HepG2 (cell line): ENCODE results near the gene ATRN. TPM values are rescaled to one million over a fixed set of nuclear protein-coding genes. Genes with fewer than 3 reads are reported as not detected.

Experiments
- AHDC1 ChIP-seq: sonication (generic); formaldehyde crosslinking; IDR thresholded peaks from 2 replicates; pipeline ENCODE4 v1.5.1; 2020; ENCODE audit warnings: mild to moderate bottlenecking, missing genetic modification reagents, borderline replicate concordance
- CCDC6 ChIP-seq: sonication (generic); formaldehyde crosslinking; IDR thresholded peaks from 2 replicates; pipeline ENCODE4 v1.8.1; 2022; ENCODE audit warnings: mild to moderate bottlenecking, missing genetic modification reagents, moderate library complexity
- EZH2 ChIP-seq: conservative IDR thresholded peaks from 2 replicates; pipeline ENCODE4 v1.6.1; 2012; ENCODE audit warnings: mild to moderate bottlenecking, low read depth, low read length, moderate library complexity
- GABPA ChIP-seq, 2 experiments: IDR thresholded peaks; 2 replicates each; pipeline ENCODE4 v1.6.1; 2011 to 2016; ENCODE audit warnings: low read depth in 2 of 2, low read length in 1 of 2, missing biosample characterization in 1 of 2, missing genetic modification characterization in 1 of 2
- KDM2A ChIP-seq: sonication (generic); formaldehyde crosslinking; IDR thresholded peaks from 2 replicates; pipeline ENCODE4 v1.4.0; 2020; ENCODE audit warnings: low read depth, missing genetic modification reagents, borderline replicate concordance
- NR2F1 ChIP-seq, 2 experiments: fragments of 450-650 bp in 1 of 2; formaldehyde crosslinking in 1 of 2; IDR thresholded peaks; 2 replicates each; pipeline versions ENCODE4 v1.5.0 to v1.6.1; 2016 to 2020; ENCODE audit warnings: mild to moderate bottlenecking in 1 of 2, missing compliant biosample characterization in 1 of 2, missing genetic modification reagents in 1 of 2, moderate library complexity in 1 of 2
- PCBP2 ChIP-seq: fragments of 200-400 bp; formaldehyde crosslinking; optimal IDR thresholded peaks from 2 replicates; pipeline ENCODE3; 2018; ENCODE audit warnings: low read length, low read depth; ENCODE audit not compliant: poor library complexity, severe bottlenecking
- PITX1 ChIP-seq: sonication (generic); formaldehyde crosslinking; IDR thresholded peaks from 2 replicates; pipeline ENCODE4 v1.5.1; 2020; ENCODE audit warnings: mild to moderate bottlenecking, missing genetic modification reagents
- SRSF1 ChIP-seq: fragments of 200-400 bp; formaldehyde crosslinking; optimal IDR thresholded peaks from 2 replicates; pipeline ENCODE3; 2017; ENCODE audit warnings: mild to moderate bottlenecking, low read depth, low read length, moderate library complexity
- SSRP1 ChIP-seq: IDR thresholded peaks from 2 replicates; pipeline ENCODE4 v1.6.1; 2016; ENCODE audit warnings: control low read depth
- TAF15 ChIP-seq: fragments of 200-400 bp; formaldehyde crosslinking; IDR thresholded peaks from one replicate; pipeline ENCODE4 v1.6.1; 2018; ENCODE audit warnings: mild to moderate bottlenecking, low read depth, low read length; ENCODE audit not compliant: poor library complexity, severe bottlenecking
- THAP11 ChIP-seq: IDR thresholded peaks from 2 replicates; pipeline ENCODE4 v1.6.1; 2016; ENCODE audit warnings: missing biosample characterization, missing genetic modification reagents
- ZNF761 ChIP-seq: sonication (generic); formaldehyde crosslinking; conservative IDR thresholded peaks from 2 replicates; pipeline ENCODE4 v1.4.0; 2020; ENCODE audit warnings: mild to moderate bottlenecking, missing genetic modification reagents
- ZNF766 ChIP-seq: sonication (generic); formaldehyde crosslinking; IDR thresholded peaks from 2 replicates; pipeline ENCODE4 v1.5.0; 2020; ENCODE audit warnings: missing genetic modification reagents, borderline replicate concordance
- polyA plus RNA-seq, 8 experiments: library from polyadenylated mRNA; depleted of rRNA in 3 of 8; stranded (reverse) in 7 of 8; unstranded in 1 of 8; fragments of >200 nt; fragmentation: Illumina TruSeq in 4 of 8; extraction: Trizol in 4 of 8; gene quantifications; 2 replicates each; pipeline versions ENCODE4 v1.2.1 to v1.2.3, GENCODE V29; 2011 to 2016; ENCODE audit warnings: low read depth in 4 of 8, missing spikeins in 1 of 8, mixed read lengths in 1 of 8; ENCODE audit not compliant: insufficient read depth in 1 of 8
- total RNA-seq, 5 experiments: library from RNA; depleted of rRNA; stranded (reverse); fragments of >200 nt; fragmentation: Illumina TruSeq; extraction: Trizol; gene quantifications; 2 replicates each; pipeline ENCODE4 v1.2.3, GENCODE V29; 2016; ENCODE audit warnings: low read depth in 1 of 5
- TF ChIP-seq, protein P1 (sequence below): IDR thresholded peaks from 2 replicates; pipeline ENCODE4 v1.4.0; 2020; ENCODE audit warnings: mild to moderate bottlenecking, missing genetic modification reagents
- TF ChIP-seq, protein P2 (sequence below): IDR thresholded peaks from 2 replicates; pipeline ENCODE4 v1.6.1; 2016

Gene ATRN
- total and polyA plus RNA-seq, 2 of the 13 experiments (the other 11 are each of a cell fraction or from before 2014, with no cell fraction given) = 44.2 to 81.1 TPM

- TF ChIP-seq NR2F1 (CRISPR knock-in tag; IDR thresholded peaks at IDR 0.05) (peak; percentile 89 to 94), TAF15 (no peak), SRSF1 (no peak), PITX1 (CRISPR knock-in tag) (peak; percentile 71; the same call in 1 of the 2 replicates), EZH2 (no peak), GABPA (IDR thresholded peaks at IDR 0.05; ENCODE audit: low read depth, low read length) (no peak), GABPA (CRISPR knock-in tag; IDR thresholded peaks at IDR 0.05; ENCODE audit: low read depth) (peak; percentile 57; the same call in 1 of the 2 replicates), ZNF761 (CRISPR knock-in tag) (0 out of 2 replicates have a peak, but pooled peaks have one; percentile 34), THAP11 (CRISPR knock-in tag) (peak; percentile 80), ZNF766 (no peak), SSRP1 (CRISPR knock-in tag) (no peak), KDM2A (peak; percentile 60), PCBP2 (no peak), AHDC1 (CRISPR knock-in tag) (peak; percentile 93), CCDC6 (CRISPR knock-in tag) (no peak)
- TF ChIP-seq, protein P1, sequence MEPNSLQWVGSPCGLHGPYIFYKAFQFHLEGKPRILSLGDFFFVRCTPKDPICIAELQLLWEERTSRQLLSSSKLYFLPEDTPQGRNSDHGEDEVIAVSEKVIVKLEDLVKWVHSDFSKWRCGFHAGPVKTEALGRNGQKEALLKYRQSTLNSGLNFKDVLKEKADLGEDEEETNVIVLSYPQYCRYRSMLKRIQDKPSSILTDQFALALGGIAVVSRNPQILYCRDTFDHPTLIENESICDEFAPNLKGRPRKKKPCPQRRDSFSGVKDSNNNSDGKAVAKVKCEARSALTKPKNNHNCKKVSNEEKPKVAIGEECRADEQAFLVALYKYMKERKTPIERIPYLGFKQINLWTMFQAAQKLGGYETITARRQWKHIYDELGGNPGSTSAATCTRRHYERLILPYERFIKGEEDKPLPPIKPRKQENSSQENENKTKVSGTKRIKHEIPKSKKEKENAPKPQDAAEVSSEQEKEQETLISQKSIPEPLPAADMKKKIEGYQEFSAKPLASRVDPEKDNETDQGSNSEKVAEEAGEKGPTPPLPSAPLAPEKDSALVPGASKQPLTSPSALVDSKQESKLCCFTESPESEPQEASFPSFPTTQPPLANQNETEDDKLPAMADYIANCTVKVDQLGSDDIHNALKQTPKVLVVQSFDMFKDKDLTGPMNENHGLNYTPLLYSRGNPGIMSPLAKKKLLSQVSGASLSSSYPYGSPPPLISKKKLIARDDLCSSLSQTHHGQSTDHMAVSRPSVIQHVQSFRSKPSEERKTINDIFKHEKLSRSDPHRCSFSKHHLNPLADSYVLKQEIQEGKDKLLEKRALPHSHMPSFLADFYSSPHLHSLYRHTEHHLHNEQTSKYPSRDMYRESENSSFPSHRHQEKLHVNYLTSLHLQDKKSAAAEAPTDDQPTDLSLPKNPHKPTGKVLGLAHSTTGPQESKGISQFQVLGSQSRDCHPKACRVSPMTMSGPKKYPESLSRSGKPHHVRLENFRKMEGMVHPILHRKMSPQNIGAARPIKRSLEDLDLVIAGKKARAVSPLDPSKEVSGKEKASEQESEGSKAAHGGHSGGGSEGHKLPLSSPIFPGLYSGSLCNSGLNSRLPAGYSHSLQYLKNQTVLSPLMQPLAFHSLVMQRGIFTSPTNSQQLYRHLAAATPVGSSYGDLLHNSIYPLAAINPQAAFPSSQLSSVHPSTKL (CRISPR knock-in tag) = peak; percentile 99
- TF ChIP-seq, protein P2, sequence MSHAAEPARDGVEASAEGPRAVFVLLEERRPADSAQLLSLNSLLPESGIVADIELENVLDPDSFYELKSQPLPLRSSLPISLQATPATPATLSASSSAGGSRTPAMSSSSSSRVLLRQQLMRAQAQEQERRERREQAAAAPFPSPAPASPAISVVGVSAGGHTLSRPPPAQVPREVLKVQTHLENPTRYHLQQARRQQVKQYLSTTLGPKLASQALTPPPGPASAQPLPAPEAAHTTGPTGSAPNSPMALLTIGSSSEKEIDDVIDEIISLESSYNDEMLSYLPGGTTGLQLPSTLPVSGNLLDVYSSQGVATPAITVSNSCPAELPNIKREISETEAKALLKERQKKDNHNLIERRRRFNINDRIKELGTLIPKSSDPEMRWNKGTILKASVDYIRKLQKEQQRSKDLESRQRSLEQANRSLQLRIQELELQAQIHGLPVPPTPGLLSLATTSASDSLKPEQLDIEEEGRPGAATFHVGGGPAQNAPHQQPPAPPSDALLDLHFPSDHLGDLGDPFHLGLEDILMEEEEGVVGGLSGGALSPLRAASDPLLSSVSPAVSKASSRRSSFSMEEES = no peak
Measured at GRCh38 chr20:3628502-3629314, 157.9 kb downstream of the ATRN start (continued).
